GM19397 (cell line): ENCODE measurements around the gene MAN1B1.

ENCODE experiments used
- ATAC-seq: cut with Tn5 transposase; IDR thresholded peaks from one replicate; pipeline ENCODE4 v1.9.1; 2021; ENCODE audit warnings: mild to moderate bottlenecking, moderate library complexity; ENCODE audit not compliant: unreplicated experiment

Gene MAN1B1

GRCh38 chr9:137068539-137069507, 18.0 kb upstream of the MAN1B1 start:
- no peak for ATAC-seq

GRCh38 chr9:137069508-137070091, 17.2 kb upstream of the MAN1B1 start:
- ATAC-seq = peak; percentile 17

GRCh38 chr9:137070201-137070905, 16.4 kb upstream of the MAN1B1 start, which contains the start of gene SAPCD2:
Gene SAPCD2, minus strand, starts transcription at chr9:137070557. Its CDS starts 97 bp downstream, at chr9:137070460.
- ATAC-seq = peak; percentile 68

- no peak for ATAC-seq
Measured at GRCh38 chr9:137070906-137071275, 15.9 kb upstream of the MAN1B1 start.

- no peak for ATAC-seq
Measured at GRCh38 chr9:137071282-137071681, 15.5 kb upstream of the MAN1B1 start.

- no peak for ATAC-seq
Measured at GRCh38 chr9:137073992-137074399, 12.8 kb upstream of the MAN1B1 start.

GRCh38 chr9:137074657-137075274, 12.0 kb upstream of the MAN1B1 start:
- ATAC-seq = no peak

- no peak for ATAC-seq
Measured at GRCh38 chr9:137075275-137075775, 11.5 kb upstream of the MAN1B1 start.

- no peak for ATAC-seq
Measured at GRCh38 chr9:137076636-137077009, 10.2 kb upstream of the MAN1B1 start.

- peak; percentile 59 for ATAC-seq
Measured at GRCh38 chr9:137077010-137077747, 9.6 kb upstream of the MAN1B1 start, which contains the start of gene UAP1L1. Gene UAP1L1, plus strand, starts transcription at chr9:137077517. Its CDS starts 16 bp downstream, at chr9:137077533.

- ATAC-seq = peak; percentile 18
Measured at GRCh38 chr9:137077758-137078693, 8.8 kb upstream of the MAN1B1 start.

GRCh38 chr9:137078701-137079400, 7.9 kb upstream of the MAN1B1 start:
- no peak for ATAC-seq

GRCh38 chr9:137079401-137079787, 7.4 kb upstream of the MAN1B1 start:
- ATAC-seq = no peak

- ATAC-seq = no peak
Measured at GRCh38 chr9:137080260-137081122, 6.3 kb upstream of the MAN1B1 start.

- ATAC-seq = no peak
Measured at GRCh38 chr9:137082222-137082924, 4.4 kb upstream of the MAN1B1 start.

- no peak for ATAC-seq
Measured at GRCh38 chr9:137082925-137083290, 3.9 kb upstream of the MAN1B1 start.
